MM.1S (cell line): ENCODE measurements around the gene TUT7.

Experiments
- CTCF ChIP-seq: fragments of 300-600 bp; sonication (generic); IDR thresholded peaks from 2 replicates; pipeline ENCODE4 v1.5.1; 2016; ENCODE audit warnings: antibody characterized with exemption, low read length, mixed read lengths
- EZH2phosphoT487 ChIP-seq: fragments of 300-600 bp; sonication (generic); IDR thresholded peaks from 2 replicates; pipeline ENCODE4 v1.6.1; 2018; ENCODE audit warnings: antibody characterized with exemption, low read length

GRCh38 chr9:86326536-86326935, 27.7 kb downstream of the TUT7 start:
- no peak for TF ChIP-seq CTCF
- TF ChIP-seq EZH2phosphoT487: no peak
